ACHN (cell line): ENCODE results near the gene GSG1.
"Not testable (repeated sequence)": the region's sequence is repeated elsewhere in the genome, so short reads cannot be mapped to it uniquely, and the experiment has no call there.

ENCODE experiments used
- DNase-seq: peaks from one replicate; pipeline ENCODE4 v3.0.0-alpha.2; 2015
- in situ Hi-C: cut with HindIII; loops from 2 replicates; pipeline ENCODE4 v1.10.0; 2017; ENCODE audit warnings: low sequenced_read_pairs, low pct_ligation_motif_present, low pct_unique_long_range_greater_than_20kb

Gene GSG1

DNA sequence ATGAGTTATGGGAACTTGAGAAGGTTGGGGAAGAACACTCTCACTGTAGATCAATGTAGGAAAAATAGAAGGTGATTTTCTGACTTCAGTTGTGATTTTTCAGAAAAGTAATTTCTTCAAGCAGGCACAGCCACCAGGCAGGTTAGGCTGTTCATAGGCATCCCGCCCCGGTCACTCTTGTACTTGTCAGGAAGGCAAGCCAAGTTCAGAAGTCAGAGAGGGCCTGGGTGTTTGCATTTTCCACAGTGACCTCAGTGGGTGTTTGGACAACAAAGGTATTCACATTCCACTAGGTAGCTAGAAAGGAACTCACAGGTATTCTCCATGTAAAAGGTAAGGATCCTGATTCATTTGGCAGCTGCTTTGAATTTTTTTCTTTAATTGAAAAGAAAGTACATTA, 62.2 kb downstream of the GSG1 start:
- in situ Hi-C loops, result no loop called here

DNA sequence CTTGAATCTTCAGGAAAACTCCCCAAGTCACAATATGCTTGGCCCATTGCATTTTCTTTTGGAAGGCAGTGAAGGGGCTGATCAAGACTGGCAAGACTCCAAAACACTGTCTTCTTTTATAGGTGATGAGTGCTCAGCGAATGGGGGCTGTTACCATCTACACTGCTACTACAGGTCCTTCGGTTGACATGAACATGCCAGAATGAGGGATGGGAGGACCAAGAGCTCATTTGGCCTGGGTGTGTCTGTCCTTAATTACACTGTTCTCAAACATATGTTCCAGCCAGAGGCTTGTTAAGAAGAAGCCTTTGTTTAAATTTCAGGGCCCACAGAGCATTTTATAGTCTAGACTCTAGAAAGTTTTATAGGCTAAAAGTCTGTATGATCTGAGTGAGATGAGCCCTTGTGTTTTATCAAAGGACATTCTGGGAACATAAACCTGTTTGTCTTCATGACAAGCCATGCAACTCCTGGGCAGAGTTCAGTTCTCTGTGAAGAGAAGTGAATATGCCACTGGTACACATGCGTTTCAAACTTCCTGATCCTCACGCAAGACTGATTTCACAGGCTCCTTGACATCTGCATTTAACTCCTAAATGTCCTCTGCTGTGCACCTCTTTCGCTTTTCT, 64.0 kb downstream of the GSG1 start:
- in situ Hi-C loops, result no loop called here
- DNase-seq, result no peak

More for the DNA sequence above, 62.2 kb downstream of the GSG1 start:
- DNase-seq, result no peak

DNA sequence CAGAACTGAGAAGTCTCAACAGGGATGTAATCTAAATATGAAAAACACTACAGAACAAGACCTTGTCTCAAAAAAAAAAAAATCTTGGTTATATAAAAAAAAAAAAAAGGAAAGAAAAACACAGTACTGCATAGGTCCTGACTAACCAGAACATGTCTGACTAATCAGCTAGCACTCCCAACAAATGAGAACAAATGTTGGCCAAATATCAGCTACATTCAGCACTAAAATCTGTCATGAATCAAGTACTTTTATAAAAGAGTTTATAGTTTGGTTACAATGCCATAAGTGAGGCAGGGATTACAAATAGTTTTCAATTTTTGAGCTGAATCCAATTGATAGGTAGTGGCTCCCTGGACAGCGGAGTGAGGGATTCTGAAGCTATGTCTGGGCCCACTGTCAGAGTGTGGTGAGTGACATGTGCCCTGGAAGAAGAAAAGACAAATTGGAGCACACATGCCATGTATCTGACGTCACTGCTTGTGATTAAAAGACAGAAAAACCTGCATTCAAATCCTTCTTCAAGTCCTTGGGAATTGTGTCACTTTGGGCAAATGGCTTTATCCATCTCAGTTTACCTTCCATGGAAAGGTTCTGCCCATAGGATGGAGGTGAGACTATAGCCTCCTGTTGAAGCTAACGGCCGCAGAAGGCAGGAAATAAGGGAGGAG, 64.8 kb downstream of the GSG1 start:
- DNase-seq, result no peak
- in situ Hi-C loops, result no loop called here

DNA sequence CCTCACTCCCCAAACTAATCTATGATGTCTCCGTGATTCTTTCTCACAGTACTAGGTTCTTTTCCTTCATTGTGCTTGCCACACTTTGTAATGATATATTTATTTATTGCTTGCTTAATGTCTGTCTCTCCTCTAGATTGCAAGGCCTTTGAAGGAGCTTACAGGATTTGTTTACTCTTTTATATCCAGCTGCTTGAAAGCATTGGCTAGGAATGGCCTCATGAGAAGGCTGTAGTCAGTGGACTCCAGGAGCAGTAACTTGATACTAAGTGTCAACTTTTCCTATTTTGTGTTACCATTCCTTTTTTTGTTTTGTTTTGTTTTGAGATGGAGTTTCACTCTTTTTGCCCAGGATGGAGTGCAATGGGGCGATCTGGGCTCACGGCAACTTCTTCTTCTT, 66.6 kb downstream of the GSG1 start:
- in situ Hi-C loops, result no loop called here

GRCh38 chr12:13035335-13035734, 68.1 kb downstream of the GSG1 start:
- in situ Hi-C loops, result not testable (repeated sequence)

More for the DNA sequence above, 66.6 kb downstream of the GSG1 start:
- DNase-seq, result no peak

More at GRCh38 chr12:13035335-13035734, 68.1 kb downstream of the GSG1 start:
- DNase-seq, result not testable (repeated sequence)
